ENCODE results near the gene EGFL8.
"Not testable (repeated sequence)": the region's sequence is repeated elsewhere in the genome, so short reads cannot be mapped to it uniquely, and the experiment has no call there.

EGFL8 gene

GRCh38 chr6:32190054-32190851, 25.9 kb downstream of the EGFL8 start, which contains the start of gene PBX2:
TSS of gene PBX2 (minus strand) at chr6:32190202. CDS start at chr6:32189915, 287 bp downstream.
- DNase-seq (ENCODE audit: insufficient read length, low spot score) (peak; percentile 78), FAIRE-seq (no peak)
- no peak for TF ChIP-seq CTCF (IDR thresholded peaks at IDR 0.05; ENCODE audit: insufficient read depth, missing control alignments)

- DNase-seq (ENCODE audit: insufficient read length, low spot score): no peak
- no peak for TF ChIP-seq CTCF (IDR thresholded peaks at IDR 0.05; ENCODE audit: insufficient read depth, missing control alignments)
- no peak for FAIRE-seq
Measured at GRCh38 chr6:32190911-32191677, 26.7 kb downstream of the EGFL8 start.

- TF ChIP-seq CTCF (IDR thresholded peaks at IDR 0.05; ENCODE audit: insufficient read depth, missing control alignments): no peak
- DNase-seq (ENCODE audit: insufficient read length, low spot score) (no peak), FAIRE-seq (no peak)
Measured at GRCh38 chr6:32191696-32192607, 27.6 kb downstream of the EGFL8 start.

GRCh38 chr6:32192608-32193039, 28.2 kb downstream of the EGFL8 start, which contains the start of gene GPSM3:
TSS of gene GPSM3 (minus strand) at chr6:32192643. CDS start at chr6:32192513, 130 bp downstream.
- no peak for DNase-seq (ENCODE audit: insufficient read length, low spot score)
- no peak for FAIRE-seq
- TF ChIP-seq CTCF (IDR thresholded peaks at IDR 0.05; ENCODE audit: insufficient read depth, missing control alignments): no peak

GRCh38 chr6:32193096-32193495, 28.7 kb downstream of the EGFL8 start:
- FAIRE-seq: not testable (repeated sequence)

GRCh38 chr6:32194388-32194787, 30.0 kb downstream of the EGFL8 start:
- DNase-seq (ENCODE audit: insufficient read length, low spot score): no peak
- FAIRE-seq: no peak

More at GRCh38 chr6:32193096-32193495, 28.7 kb downstream of the EGFL8 start:
- DNase-seq (ENCODE audit: insufficient read length, low spot score): not testable (repeated sequence)

More at GRCh38 chr6:32194388-32194787, 30.0 kb downstream of the EGFL8 start:
- no peak for TF ChIP-seq CTCF (IDR thresholded peaks at IDR 0.05; ENCODE audit: insufficient read depth, missing control alignments)

All from D721Med (cell line).